GM23338 (cell line): ENCODE results near the gene CHP1.

ENCODE experiments used
- CREB1 ChIP-seq: fragments of 250-450 bp; sonication (Bioruptor Pico); IDR thresholded peaks from 2 replicates; pipeline ENCODE4 v1.5.0; 2020; ENCODE audit warnings: low read depth, mild to moderate bottlenecking, moderate library complexity
- CTCF ChIP-seq, 2 experiments: fragments of 200-600 bp in 1 of 2; sonication (generic) in 1 of 2; conservative IDR thresholded peaks; 2 replicates each; pipeline versions ENCODE4 v1.5.1 to v1.6.1; 2016 to 2017; ENCODE audit warnings: antibody characterized with exemption in 2 of 2, low read depth in 2 of 2, mild to moderate bottlenecking in 2 of 2, moderate library complexity in 1 of 2
- ETS1 ChIP-seq: IDR thresholded peaks from 2 replicates; pipeline ENCODE4 v1.6.1; 2016; ENCODE audit warnings: antibody characterized with exemption
- EZH2 ChIP-seq: fragments of 200-600 bp; sonication (generic); IDR thresholded peaks from one replicate; pipeline ENCODE4 v1.8.0; 2017; ENCODE audit warnings: antibody characterized with exemption, mild to moderate bottlenecking, low read depth; ENCODE audit not compliant: unreplicated experiment
- EZH2phosphoT487 ChIP-seq: fragments of 200-600 bp; sonication (generic); IDR thresholded peaks from one replicate; pipeline ENCODE4 v1.8.1; 2018; ENCODE audit warnings: antibody characterized with exemption; ENCODE audit not compliant: unreplicated experiment
- JUNB ChIP-seq: IDR thresholded peaks from one replicate; pipeline ENCODE4 v1.6.1; 2016; ENCODE audit warnings: antibody characterized with exemption; ENCODE audit not compliant: unreplicated experiment
- NANOG ChIP-seq: IDR thresholded peaks from 2 replicates; pipeline ENCODE4 v1.6.1; 2016; ENCODE audit warnings: antibody characterized with exemption, borderline replicate concordance
- POLR2AphosphoS5 ChIP-seq: IDR thresholded peaks from 2 replicates; pipeline ENCODE4 v1.6.1; 2016; ENCODE audit warnings: antibody characterized with exemption, low read depth
- REST ChIP-seq: IDR thresholded peaks from one replicate; pipeline ENCODE4 v1.6.1; 2018; ENCODE audit warnings: antibody characterized with exemption; ENCODE audit not compliant: unreplicated experiment
- STAT1 ChIP-seq: IDR thresholded peaks from one replicate; pipeline ENCODE4 v1.6.1; 2016; ENCODE audit warnings: antibody characterized with exemption; ENCODE audit not compliant: unreplicated experiment
- ZNF114 ChIP-seq: fragments of 250-450 bp; sonication (Bioruptor Pico); IDR thresholded peaks from 2 replicates; pipeline ENCODE4 v1.5.0; 2020; ENCODE audit warnings: mild to moderate bottlenecking, moderate library complexity
- ZNF331 ChIP-seq: fragments of 250-450 bp; sonication (Bioruptor Pico); IDR thresholded peaks from 2 replicates; pipeline ENCODE4 v1.5.0; 2020; ENCODE audit warnings: low read depth, mild to moderate bottlenecking, moderate library complexity
- TF ChIP-seq, protein P1 (sequence below): fragments of 250-450 bp; sonication (Bioruptor Pico); IDR thresholded peaks from 2 replicates; pipeline ENCODE4 v1.5.0; 2020; ENCODE audit warnings: mild to moderate bottlenecking, moderate library complexity

GRCh38 chr15:41256103-41256502 is 25.0 kb downstream of the CHP1 start:
- no peak for TF ChIP-seq POLR2AphosphoS5
- TF ChIP-seq CTCF (conservative IDR thresholded peaks at IDR 0.05; ENCODE audit: low read depth in 2 of 2) = no peak
- TF ChIP-seq EZH2phosphoT487 = no peak
- no peak for TF ChIP-seq REST
- no peak for TF ChIP-seq EZH2
- no peak for TF ChIP-seq ZNF114 (CRISPR knock-in tag)
- no peak for TF ChIP-seq CREB1
- TF ChIP-seq NANOG = no peak
- no peak for TF ChIP-seq ETS1
- no peak for TF ChIP-seq JUNB
- TF ChIP-seq STAT1 = no peak
- TF ChIP-seq, protein P1, sequence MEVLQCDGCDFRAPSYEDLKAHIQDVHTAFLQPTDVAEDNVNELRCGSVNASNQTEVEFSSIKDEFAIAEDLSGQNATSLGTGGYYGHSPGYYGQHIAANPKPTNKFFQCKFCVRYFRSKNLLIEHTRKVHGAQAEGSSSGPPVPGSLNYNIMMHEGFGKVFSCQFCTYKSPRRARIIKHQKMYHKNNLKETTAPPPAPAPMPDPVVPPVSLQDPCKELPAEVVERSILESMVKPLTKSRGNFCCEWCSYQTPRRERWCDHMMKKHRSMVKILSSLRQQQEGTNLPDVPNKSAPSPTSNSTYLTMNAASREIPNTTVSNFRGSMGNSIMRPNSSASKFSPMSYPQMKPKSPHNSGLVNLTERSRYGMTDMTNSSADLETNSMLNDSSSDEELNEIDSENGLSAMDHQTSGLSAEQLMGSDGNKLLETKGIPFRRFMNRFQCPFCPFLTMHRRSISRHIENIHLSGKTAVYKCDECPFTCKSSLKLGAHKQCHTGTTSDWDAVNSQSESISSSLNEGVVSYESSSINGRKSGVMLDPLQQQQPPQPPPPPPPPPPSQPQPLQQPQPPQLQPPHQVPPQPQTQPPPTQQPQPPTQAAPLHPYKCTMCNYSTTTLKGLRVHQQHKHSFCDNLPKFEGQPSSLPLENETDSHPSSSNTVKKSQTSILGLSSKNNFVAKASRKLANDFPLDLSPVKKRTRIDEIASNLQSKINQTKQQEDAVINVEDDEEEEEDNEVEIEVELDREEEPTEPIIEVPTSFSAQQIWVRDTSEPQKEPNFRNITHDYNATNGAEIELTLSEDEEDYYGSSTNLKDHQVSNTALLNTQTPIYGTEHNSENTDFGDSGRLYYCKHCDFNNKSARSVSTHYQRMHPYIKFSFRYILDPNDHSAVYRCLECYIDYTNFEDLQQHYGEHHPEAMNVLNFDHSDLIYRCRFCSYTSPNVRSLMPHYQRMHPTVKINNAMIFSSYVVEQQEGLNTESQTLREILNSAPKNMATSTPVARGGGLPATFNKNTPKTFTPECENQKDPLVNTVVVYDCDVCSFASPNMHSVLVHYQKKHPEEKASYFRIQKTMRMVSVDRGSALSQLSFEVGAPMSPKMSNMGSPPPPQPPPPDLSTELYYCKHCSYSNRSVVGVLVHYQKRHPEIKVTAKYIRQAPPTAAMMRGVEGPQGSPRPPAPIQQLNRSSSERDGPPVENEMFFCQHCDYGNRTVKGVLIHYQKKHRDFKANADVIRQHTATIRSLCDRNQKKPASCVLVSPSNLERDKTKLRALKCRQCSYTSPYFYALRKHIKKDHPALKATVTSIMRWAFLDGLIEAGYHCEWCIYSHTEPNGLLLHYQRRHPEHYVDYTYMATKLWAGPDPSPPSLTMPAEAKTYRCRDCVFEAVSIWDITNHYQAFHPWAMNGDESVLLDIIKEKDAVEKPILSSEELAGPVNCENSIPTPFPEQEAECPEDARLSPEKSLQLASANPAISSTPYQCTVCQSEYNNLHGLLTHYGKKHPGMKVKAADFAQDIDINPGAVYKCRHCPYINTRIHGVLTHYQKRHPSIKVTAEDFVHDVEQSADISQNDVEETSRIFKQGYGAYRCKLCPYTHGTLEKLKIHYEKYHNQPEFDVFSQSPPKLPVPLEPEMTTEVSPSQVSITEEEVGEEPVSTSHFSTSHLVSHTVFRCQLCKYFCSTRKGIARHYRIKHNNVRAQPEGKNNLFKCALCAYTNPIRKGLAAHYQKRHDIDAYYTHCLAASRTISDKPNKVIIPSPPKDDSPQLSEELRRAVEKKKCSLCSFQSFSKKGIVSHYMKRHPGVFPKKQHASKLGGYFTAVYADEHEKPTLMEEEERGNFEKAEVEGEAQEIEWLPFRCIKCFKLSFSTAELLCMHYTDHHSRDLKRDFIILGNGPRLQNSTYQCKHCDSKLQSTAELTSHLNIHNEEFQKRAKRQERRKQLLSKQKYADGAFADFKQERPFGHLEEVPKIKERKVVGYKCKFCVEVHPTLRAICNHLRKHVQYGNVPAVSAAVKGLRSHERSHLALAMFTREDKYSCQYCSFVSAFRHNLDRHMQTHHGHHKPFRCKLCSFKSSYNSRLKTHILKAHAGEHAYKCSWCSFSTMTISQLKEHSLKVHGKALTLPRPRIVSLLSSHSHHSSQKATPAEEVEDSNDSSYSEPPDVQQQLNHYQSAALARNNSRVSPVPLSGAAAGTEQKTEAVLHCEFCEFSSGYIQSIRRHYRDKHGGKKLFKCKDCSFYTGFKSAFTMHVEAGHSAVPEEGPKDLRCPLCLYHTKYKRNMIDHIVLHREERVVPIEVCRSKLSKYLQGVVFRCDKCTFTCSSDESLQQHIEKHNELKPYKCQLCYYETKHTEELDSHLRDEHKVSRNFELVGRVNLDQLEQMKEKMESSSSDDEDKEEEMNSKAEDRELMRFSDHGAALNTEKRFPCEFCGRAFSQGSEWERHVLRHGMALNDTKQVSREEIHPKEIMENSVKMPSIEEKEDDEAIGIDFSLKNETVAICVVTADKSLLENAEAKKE (CRISPR knock-in tag) = no peak
- TF ChIP-seq ZNF331 (CRISPR knock-in tag) = no peak
